HepG2 (cell line): ENCODE data around the gene FANCM.

Experiments used
- CTCF ChIP-seq: sonication (generic); formaldehyde crosslinking; IDR thresholded peaks from 2 replicates; pipeline ENCODE4 v1.5.0; 2020; ENCODE audit warnings: mild to moderate bottlenecking, missing genetic modification reagents, moderate library complexity
- ELF4 ChIP-seq: sonication (generic); formaldehyde crosslinking; IDR thresholded peaks from 2 replicates; pipeline ENCODE4 v1.5.0; 2020; ENCODE audit warnings: missing genetic modification reagents, mild to moderate bottlenecking, moderate library complexity, borderline replicate concordance
- ETV5 ChIP-seq: IDR thresholded peaks from 2 replicates; pipeline ENCODE4 v1.6.1; 2018; ENCODE audit warnings: missing biosample characterization, missing genetic modification reagents, inconsistent platforms, borderline replicate concordance
- EZH2 ChIP-seq: conservative IDR thresholded peaks from 2 replicates; pipeline ENCODE4 v1.6.1; 2012; ENCODE audit warnings: mild to moderate bottlenecking, low read depth, low read length, moderate library complexity
- KDM5A ChIP-seq: fragments of 200-600 bp; sonication (generic); IDR thresholded peaks from 2 replicates; pipeline ENCODE4 v1.7.0; 2018; ENCODE audit warnings: antibody characterized with exemption, mild to moderate bottlenecking, low read length, borderline replicate concordance
- NR3C1 ChIP-seq: sonication (generic); formaldehyde crosslinking; IDR thresholded peaks from 2 replicates; pipeline ENCODE4 v1.4.0; 2020; ENCODE audit warnings: missing genetic modification reagents
- TAF1 ChIP-seq: sonication (generic); formaldehyde crosslinking; IDR thresholded peaks from 2 replicates; pipeline ENCODE4 v1.4.0; 2020; ENCODE audit warnings: missing genetic modification reagents
- TRAFD1 ChIP-seq: sonication (generic); formaldehyde crosslinking; IDR thresholded peaks from 2 replicates; pipeline ENCODE4 v1.5.1; 2020; ENCODE audit warnings: missing genetic modification reagents, mild to moderate bottlenecking, borderline replicate concordance
- USF2 ChIP-seq, 2 experiments: sonication (generic) in 1 of 2; formaldehyde crosslinking in 1 of 2; IDR thresholded peaks; 2 replicates each; pipeline versions ENCODE4 v1.5.1 to v1.6.1; 2011 to 2020; ENCODE audit warnings: borderline replicate concordance in 1 of 2, low read depth in 1 of 2, low read length in 1 of 2, mild to moderate bottlenecking in 1 of 2, missing genetic modification reagents in 1 of 2, moderate library complexity in 1 of 2
- ZFP91 ChIP-seq: sonication (generic); formaldehyde crosslinking; IDR thresholded peaks from 2 replicates; pipeline ENCODE4 v1.9.0; 2022; ENCODE audit warnings: missing genetic modification reagents, mild to moderate bottlenecking, borderline replicate concordance
- ZNF83 ChIP-seq: sonication (generic); formaldehyde crosslinking; IDR thresholded peaks from 2 replicates; pipeline ENCODE4 v1.4.0; 2020; ENCODE audit warnings: missing genetic modification reagents, mild to moderate bottlenecking, borderline replicate concordance

- TF ChIP-seq ZFP91: no peak
- TF ChIP-seq CTCF (CRISPR knock-in tag): no peak
- no peak for TF ChIP-seq ELF4 (CRISPR knock-in tag)
- no peak for TF ChIP-seq USF2 (IDR thresholded peaks at IDR 0.05; ENCODE audit: low read depth, low read length)
- TF ChIP-seq USF2 (CRISPR knock-in tag; IDR thresholded peaks at IDR 0.05; ENCODE audit: borderline replicate concordance): no peak
- no peak for TF ChIP-seq TAF1 (CRISPR knock-in tag)
- no peak for TF ChIP-seq ETV5 (CRISPR knock-in tag)
- no peak for TF ChIP-seq KDM5A
- no peak for TF ChIP-seq NR3C1 (CRISPR knock-in tag)
- TF ChIP-seq ZNF83 (CRISPR knock-in tag): no peak
- no peak for TF ChIP-seq EZH2
- no peak for TF ChIP-seq TRAFD1 (CRISPR knock-in tag)
Measured at GRCh38 chr14:45246151-45246550, 110.4 kb downstream of the FANCM start.
